Sciatic nerve (tissue), 2 donors: ENCODE data around the gene BDH1. TPM values are rescaled to one million over a fixed set of nuclear protein-coding genes. Genes with fewer than 3 reads are reported as not detected.

Source experiments
- ATAC-seq: fragments of 200-7000 bp; cut with Tn5 transposase; one replicate; pipeline ENCODE4 v1.9.1; 2020; ENCODE audit warnings: mild to moderate bottlenecking, moderate library complexity
- DNase-seq: peaks from one replicate; pipeline ENCODE4 v3.0.0-alpha.2; 2020; ENCODE audit warnings: low spot score
- intact Hi-C: fragments of 100-400 bp; cut with DNase I; formaldehyde crosslinking; loops from one replicate; pipeline ENCODE4 v1.14.2; 2022
- total RNA-seq: library from RNA; stranded (reverse); fragmentation: NEBNext Ultra II Directional; extraction: Animal tissue kit (Norgen Biotek cat#: 25700); gene quantifications from one replicate; pipeline ENCODE4 v1.2.1, GENCODE V29; 2021
- donor health status: DM: no; HTN: no; CAD: no.
- donor health status: DM: no; HTN: no; CAD: no.

BDH1 gene
- total RNA-seq, 1 donor from 2014 or later: 9.7 TPM

DNA sequence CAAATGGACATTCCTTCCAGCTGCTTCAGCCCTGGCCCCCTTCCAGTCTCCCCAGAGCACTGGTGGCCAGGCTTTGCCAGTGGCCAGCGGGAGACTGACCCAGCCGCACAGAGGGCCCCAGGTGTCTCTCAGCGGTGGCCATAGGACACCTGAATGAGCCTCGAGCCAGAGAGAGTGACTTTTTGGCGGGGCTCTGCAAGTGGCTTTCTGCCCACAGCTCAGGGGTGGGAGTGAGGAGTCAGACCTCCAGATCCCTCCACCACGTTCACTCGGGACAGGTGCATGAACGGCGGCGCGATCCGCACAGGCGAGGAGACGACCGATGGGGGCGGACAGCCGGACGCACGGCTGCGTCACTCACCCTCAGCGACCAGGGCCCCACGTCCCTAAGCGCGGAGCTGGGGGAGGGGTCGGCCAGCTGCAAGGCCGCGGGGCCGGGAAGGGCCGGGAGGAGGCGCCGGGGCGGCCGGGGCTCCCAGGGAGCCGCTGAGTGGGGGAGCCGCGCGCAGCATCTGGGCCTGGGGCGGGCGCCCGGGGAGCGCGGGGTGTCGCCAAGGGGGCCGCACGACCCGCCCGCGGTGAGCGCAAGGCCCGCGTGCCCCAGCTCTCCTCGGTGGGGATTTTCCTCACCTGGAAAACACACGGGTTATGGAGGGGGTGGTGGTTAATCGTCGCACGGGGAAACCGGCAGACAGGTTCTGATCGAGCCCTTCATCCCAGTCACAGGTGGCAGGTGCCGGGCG is 57.1 kb downstream of the BDH1 start:
- ATAC-seq (no peak), DNase-seq (no peak)
- intact Hi-C loops: no loop called here

DNA sequence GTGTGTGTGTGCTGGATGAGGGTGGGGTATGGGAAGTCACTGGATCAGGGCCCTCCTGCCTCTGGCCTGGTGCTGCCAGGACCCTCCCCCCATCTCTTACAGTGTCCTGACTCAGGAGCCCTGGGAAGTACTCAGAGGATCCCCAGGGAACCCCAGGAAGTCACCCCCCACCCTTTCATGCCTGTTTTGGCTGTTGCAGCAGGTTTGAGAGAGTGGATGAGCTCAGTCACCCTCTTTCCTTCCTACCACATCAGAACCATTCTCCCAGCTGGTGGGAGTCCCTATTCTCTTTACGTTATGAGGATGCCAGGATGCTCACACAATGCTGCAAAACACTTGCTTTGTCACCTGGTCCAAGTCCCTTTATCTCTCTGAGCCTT is 59.0 kb downstream of the BDH1 start:
- ATAC-seq (no peak), DNase-seq (no peak)
- intact Hi-C loops: no loop called here

DNA sequence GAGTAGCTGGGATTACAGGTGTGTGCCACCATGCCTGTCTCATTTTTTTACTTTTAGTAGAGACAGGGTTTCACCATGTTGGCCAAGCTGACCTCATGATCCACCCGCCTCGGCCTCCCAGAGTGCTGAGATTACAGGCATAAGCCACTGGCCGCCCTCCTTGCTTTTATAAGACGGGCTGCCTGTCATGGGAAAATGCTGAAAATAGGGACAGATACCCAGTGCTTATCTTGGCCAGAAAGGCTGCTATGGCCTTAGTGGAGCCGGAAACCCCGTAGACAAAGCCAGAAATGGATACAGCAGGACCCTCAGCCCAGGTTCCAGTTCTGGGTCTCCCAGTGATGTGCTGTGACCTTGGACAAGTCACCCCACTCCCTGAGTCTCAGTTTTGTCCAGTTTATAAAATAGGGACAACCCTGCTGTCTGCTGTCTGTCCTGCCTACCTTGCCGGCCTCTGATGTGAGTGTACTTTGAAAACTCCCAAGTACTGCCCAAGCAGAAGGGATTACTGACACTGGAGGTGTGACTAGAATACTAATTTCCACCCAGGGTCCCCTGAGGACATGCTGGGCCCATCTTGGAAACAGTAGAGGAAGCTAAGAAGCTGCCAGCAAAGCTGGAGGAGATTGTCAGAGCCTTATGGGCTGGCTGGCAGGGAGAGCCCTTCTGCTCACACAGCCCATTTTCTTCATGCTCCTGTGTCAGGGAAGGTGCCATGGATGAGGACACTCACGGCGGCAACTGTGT is 59.6 kb downstream of the BDH1 start:
- no peak for DNase-seq

DNA sequence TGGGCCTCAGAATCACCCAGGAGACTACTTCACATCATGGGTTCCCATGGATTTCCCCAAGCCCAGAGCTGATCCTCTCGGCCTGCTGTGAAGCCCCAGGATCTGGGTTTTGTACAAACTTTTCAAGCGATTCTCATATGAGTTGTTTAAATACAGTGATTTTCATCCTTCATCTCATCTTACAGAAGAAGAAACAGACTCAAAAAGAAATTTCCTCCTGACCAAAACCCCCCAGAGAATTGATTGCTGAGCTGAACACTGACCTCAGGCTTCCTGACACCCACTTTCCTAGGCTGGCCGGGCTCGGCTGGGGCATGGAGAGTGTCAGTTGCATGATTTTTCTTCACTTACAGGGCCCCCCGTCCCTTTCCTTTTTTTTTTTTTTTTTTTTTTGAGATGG is 60.3 kb downstream of the BDH1 start:
- no peak for ATAC-seq
- DNase-seq: no peak
- intact Hi-C loops: no loop called here

More for the DNA sequence above, 59.6 kb downstream of the BDH1 start:
- intact Hi-C loops: no loop called here
- no peak for ATAC-seq

DNA sequence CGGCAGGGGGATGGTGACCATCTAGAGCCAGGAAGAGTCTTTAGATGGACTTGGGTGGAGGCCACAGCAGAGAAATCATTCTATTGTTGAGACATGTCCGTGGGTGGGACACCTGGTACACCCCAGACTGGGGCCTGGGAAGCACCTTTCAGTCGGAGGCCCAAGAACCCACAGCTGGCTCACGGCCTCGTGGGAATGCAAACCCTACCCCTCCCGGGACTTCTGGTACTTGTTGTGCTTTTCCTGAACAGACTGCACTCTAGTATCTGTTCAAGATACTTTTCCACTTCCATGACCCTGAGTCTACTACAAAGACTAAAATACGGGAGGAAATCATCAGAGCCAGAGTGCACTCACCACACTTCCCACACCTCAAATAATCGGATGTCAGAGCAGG is 60.7 kb downstream of the BDH1 start:
- DNase-seq (no peak), ATAC-seq (peak; percentile 38)
- intact Hi-C loops: no loop called here

DNA sequence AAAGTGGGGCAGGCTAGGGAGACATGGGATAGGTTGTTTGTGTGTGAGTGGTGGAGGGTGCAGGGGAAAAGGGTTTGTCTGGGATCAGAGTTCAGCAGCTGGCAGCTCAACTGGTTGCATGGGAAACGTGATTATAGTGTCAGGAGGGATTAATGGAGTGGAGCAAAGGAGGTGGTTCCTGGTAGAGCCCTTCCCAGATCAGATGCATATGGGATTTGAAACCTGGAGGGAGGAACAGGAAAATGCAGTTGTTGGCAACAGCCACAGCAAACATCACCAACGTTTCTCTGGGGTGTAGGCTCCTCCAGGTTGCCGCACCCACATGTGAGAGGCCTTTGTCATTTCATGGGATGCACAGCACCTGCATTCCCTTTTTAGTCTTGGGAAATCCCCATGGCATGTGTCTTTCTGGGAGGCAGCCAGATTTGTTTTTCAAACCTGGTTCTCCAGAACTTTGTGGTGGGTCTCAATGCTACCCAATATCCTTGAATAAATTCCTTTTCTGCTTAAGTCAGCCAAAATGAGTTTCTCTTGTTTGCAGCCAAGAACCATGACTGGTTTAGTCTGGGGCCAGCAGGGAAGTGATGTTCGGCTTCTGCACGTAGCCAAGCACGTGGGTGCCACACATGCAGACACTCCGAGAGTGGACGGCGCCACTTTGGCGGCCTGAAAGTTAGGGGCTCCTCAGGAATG is 61.3 kb downstream of the BDH1 start:
- DNase-seq (no peak), ATAC-seq (peak; percentile 35)
- intact Hi-C loops: no loop called here

DNA sequence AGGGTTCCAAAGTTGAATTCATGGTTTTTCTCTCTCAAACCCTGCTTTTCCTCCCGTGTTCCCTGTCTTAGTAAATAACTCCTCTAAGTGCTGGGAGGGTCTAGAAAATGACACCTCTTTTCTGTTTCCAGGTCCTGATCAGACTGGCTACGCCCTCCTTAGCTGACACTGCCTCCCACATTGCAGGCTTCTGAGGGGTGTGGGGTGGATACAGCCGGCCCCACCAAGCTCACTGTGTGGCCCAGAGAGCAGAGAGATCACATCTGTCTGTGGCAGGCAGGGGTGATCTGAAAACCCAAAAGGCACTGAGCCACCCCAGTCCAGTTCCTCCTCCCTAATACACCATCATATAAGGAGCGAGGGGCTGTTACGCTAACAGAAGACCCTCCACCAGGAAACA is 62.7 kb downstream of the BDH1 start:
- no peak for ATAC-seq
- DNase-seq: no peak
- intact Hi-C loops: no loop called here

DNA sequence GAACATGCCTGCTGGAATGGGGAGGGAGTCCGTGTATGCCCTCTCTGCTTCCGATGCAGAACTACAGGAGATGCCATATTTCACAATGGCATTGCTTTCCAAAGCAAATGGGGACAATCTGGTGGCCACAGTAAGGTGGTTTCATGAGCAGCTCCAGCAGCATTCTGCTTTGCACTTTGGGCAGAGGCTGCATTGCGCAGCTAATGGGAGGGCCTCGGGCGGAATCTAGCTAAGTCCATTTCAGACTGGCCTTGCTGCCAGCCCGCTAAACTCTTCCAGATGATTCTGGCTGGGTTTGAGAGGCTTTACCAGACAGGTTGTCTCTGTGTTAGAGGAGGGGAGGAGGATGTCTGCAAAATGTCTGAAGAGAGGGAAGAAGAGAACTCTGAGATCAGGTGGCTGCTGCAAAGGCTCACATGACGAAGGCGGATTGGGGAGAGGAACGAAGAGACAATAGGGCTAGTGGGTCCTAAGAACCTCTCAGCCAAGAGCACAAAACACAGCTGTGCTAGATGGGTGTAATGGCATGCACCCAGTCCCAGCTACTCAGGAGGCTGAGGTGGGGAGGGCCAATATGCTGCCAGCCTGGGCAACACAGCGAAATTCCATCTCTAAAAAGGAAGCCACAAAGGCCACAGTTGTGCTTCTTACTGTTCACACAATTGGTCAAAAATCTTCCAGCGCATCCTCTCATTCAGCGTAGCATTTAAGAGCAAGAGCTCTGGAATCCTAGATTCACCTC is 63.7 kb downstream of the BDH1 start:
- intact Hi-C loops: no loop called here
- DNase-seq: no peak
- no peak for ATAC-seq

DNA sequence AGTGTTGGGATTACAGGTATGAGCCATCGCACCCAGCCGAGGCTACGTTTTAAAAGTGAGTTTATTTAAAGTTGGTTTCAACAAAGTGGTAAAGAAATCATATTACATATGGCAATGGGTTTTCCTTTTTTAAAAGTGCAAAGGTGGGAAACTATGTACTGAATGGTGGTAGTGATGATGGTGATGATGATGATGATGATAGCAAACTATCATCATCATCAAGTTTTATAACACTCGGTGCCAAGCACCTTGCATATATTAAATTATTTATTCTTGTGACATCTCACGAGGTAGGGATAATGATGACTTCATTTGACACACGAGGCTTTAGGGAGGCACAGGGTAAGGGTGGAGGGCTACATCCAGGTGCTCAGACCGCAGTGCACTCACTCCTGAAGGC is 64.3 kb downstream of the BDH1 start:
- intact Hi-C loops: no loop called here
- DNase-seq (no peak), ATAC-seq (no peak)

DNA sequence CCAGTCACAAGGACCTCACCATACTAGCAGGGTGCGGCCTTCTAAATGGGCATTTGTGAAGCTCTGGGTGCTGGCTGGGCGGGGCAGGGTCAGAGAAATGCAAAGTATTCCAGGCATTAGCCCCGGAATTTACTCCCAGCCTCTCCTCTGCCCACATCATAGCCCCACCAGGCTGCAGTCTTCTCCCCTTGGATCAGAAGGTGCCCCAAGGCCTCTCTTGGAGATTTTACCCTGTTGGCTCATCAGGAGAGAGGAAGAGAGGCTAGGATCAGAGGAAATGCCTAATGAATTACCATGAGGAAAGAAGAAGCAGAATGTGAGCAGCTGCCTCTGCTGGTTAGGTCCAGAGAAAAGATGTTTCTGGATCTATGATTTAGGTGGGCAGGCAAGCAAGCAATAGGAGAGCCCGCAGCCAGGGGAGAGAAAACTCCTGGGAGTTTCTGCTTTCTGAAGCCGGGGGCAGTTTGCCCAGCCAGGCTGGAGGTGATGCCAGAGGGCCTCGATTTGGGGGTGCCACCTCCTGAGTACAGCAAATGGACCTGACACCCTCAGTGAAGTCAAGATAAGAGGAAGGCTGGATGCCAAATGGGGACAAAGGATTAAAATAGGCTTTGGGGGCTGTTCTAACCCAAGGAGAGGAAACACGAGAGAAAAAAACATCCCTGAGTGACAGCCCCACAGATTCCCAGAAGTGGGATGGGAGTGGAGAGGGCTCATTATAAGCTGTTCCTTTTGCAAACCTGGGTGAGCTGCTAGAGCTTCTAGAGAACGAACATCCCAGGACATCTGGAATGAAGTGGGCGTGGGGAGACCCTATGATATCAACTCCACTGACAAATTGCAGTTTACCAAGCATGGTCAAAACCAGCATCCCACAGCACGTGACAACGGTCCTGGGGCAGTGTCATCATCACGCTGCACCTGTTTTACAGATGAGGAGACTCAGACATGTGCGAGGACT is 65.4 kb downstream of the BDH1 start:
- DNase-seq (no peak), ATAC-seq (no peak)
- intact Hi-C loops: no loop called here

DNA sequence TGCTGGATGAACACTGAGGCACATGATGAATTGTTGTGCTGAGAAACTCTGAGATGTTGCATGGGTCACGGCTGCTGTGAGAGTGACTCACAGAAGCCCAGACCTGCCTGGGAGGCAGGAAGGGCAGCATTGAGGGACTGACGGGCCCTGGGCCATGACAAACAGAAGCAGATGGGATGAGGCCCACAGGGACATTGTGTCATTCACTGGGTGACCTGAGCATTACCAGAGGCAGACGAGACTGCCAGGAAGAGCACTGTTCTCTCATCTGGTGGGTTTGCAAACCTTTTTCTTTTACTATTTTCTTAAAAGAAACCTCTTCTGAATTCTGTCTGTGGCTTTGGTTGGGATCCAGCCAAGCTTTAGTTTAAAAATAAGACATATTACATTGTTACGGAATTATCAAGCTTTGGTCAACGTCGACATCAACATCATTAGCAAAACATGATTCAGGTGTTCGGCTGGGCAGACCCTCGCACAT is 67.8 kb downstream of the BDH1 start:
- ATAC-seq (peak; percentile 93), DNase-seq (peak; percentile 73)
- intact Hi-C loops: no loop called here

DNA sequence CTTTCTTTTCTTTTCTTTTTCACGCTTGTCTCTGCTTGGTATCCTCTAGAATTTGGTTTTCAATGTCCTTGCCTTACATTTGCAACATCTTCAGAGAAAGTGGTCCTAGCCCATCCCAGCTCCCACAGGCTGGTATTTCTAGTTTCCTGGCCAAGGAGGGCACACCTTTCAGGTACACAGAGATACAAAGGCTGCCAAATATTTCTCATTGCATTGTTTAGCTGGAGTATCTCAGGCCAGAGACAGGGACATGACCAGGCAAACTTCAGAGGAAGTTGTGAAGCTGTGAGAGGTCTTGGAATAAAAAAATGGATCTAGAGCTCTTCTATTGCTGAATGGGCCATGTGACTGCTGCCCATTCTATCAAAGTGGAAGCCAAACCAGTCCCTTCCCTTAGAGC is 68.9 kb downstream of the BDH1 start:
- DNase-seq (no peak), ATAC-seq (no peak)
- intact Hi-C loops: no loop called here

DNA sequence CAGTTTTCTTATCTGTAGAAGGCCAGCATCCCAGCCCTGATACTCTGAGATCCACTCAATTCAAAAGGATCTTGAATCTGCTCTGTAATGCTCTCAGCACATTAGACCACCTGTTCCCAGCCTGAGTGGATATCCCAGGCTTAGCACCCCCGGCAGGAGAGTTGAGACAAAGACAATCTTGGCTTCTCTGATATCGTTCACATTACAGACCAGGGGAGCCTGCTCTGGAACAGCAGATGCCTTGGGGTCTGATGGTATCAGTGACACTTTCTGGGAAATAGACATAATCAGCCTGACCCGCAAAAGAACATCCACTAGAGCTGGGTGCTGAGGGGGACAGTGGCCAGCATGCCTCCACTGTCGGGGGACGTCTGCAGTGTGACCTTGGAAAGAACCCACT is 70.6 kb downstream of the BDH1 start:
- ATAC-seq (no peak), DNase-seq (no peak)
- intact Hi-C loops: no loop called here

DNA sequence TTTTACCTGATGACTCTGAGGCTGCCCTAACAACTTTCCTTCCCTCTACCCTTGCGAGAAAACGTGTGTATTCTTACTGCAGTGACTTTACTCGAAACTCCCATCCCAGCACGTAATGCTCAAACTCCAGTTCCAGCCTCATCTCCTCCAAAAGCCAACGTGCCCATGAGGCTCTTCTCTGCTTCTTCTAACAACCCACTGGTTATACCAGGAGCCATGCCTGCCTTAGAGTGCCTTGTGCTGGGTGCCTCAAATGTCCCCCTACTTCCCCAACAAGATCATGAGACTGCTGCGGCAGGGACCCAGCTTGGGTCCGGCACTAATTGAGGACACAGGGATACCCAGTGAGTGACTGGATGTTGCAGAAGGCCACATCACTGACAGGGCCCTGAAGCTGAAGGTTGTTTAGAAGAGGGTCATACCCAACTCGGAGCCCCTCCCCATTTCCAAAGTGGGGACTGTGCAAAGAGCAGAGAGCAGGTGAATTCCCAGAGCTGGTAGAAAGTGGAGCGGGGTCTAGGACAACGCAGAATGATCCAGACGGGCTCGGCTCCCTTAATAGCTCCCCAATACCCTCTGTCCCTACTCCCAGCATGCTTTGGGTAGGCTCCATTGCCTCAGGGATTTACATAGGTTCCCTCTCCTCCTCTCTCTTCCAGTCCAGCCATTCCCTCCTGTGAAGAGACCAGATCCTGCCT is 71.4 kb downstream of the BDH1 start:
- DNase-seq: no peak
- intact Hi-C loops: no loop called here
- no peak for ATAC-seq

DNA sequence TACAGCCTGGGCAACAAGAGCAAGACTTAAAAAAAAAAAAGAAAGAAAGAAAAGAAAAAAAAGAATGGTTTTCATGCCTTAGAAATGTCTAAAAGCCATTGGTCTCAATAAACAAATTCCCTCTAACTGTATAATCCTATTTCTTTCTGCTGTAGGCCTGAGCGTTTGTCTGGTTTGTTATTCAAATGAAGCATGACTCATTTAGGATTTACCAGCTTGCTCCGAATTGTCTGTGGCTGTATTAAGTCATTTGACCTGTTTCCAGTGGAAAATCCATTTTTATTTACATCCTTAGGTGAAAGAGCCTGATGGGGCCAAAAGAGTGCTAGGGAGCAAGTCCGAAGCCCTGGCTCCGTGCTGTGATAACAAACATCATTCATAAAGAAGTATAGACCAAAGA is 73.8 kb downstream of the BDH1 start:
- ATAC-seq: no peak
- intact Hi-C loops: no loop called here
- no peak for DNase-seq

DNA sequence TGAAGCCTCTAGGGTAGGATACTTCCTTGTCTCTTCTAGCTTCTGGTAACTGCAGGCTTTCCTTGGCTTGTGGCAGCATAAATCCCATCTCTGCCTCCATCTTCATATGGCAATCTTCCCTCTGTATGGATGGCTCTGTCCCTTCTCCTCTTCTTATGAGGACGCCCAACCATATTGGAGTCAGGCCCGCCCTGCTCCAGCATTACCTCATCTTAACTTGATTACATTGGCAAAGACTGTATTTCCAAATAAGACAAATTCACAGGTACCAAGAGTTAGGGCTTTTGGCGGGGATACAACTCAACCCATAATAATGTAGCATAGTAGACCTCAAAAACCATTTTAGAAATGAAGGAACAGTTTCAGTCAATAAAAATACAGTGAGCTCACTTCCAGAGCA is 75.4 kb downstream of the BDH1 start:
- DNase-seq: no peak
- no peak for ATAC-seq
- intact Hi-C loops: no loop called here

DNA sequence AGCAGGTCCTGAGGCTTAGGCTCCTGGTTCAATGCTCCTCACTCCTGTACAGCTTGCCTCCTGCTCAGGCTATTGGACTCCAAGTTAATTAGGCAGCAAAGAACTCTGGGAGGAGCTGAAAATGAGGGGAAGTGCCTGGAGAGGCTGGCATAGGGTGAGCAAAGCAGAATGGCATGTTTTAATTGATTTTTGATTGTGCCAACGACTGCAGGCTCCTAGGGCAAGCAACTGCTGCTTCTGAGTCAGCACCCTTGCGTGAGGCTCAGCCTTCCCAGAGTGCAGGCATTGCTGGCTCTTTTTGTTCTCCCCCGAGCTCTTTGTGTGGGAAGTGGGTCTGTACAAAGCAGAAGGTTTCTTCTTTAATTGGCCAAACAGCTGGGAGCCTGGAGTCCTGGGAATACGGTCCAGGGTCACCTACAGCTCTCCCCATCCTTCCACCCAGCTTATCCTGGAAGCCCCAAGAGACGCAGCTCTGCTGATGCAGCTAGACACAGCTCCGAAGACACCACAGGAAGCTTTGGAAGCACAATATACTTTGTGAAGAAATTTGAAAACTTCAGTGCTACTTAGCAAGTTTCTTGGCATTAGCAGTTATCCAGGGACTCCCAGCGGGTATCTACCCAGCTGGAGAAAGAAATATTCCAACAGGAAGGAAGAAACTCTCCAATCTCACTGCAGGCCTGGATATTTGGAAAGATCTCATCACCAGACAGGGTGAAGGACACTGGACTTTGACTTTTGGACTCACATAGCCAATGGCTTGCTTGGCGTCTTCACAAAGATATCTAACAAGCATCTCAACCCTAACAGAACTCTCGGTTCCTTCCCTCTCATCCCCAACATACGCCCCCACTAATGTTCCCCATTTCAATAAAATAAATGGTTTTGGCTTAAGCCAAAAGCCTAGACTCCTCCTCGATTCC is 76.8 kb downstream of the BDH1 start:
- intact Hi-C loops: no loop called here
- DNase-seq (no peak), ATAC-seq (peak; percentile 33)
